A673 (cell line): ENCODE results near the gene ERBB2. TPM values are rescaled to one million over a fixed set of nuclear protein-coding genes. Genes with fewer than 3 reads are reported as not detected.

Source experiments
- BruUV-seq: library from RNA; stranded (reverse); fragments of 400-500 nt; replicated peaks from 2 replicates; lab custom pipeline; 2021; lab: Mats Ljungman, UMichigan
- CTCF ChIA-PET: fragments of 300-600 bp; sonication (Branson Sonifier 250); formaldehyde crosslinking; loops from one replicate; lab custom pipeline; 2022; ENCODE audit warnings: antibody characterized with exemption; lab: Charles Lee
- POLR2A ChIA-PET: fragments of 300-600 bp; sonication (Branson Sonifier 250); formaldehyde crosslinking; loops from one replicate; lab custom pipeline; 2022; ENCODE audit warnings: antibody characterized with exemption; ENCODE audit not compliant: low non-redundant PET; lab: Charles Lee
- DNase-seq: peaks from one replicate; pipeline ENCODE4 v3.0.0-alpha.2; 2015; ENCODE audit warnings: low spot score
- H3K27ac ChIP-seq: fragments of 200-600 bp; sonication (generic); 2 replicates; pipeline ENCODE4 v1.5.1; 2016; ENCODE audit warnings: mixed run types, low read depth, mild to moderate bottlenecking, mixed read lengths, antibody characterized with exemption, low read length; ENCODE audit not compliant: poor library complexity, severe bottlenecking
- H3K27me3 ChIP-seq: fragments of 200-600 bp; sonication (generic); replicated peaks from 2 replicates; pipeline ENCODE4 v1.6.1; 2017; ENCODE audit warnings: mixed run types, low read depth, mild to moderate bottlenecking, mixed read lengths, antibody characterized with exemption, low read length; ENCODE audit not compliant: insufficient read depth, poor library complexity
- H3K36me3 ChIP-seq: fragments of 200-600 bp; sonication (generic); 2 replicates; pipeline ENCODE4 v1.6.1; 2016; ENCODE audit warnings: mixed run types, mild to moderate bottlenecking, mixed read lengths, antibody characterized with exemption, low read length; ENCODE audit not compliant: insufficient read depth, poor library complexity, severe bottlenecking
- H3K4me1 ChIP-seq: fragments of 200-600 bp; sonication (generic); 2 replicates; pipeline ENCODE4 v1.6.1; 2017; ENCODE audit warnings: mixed run types, mild to moderate bottlenecking, mixed read lengths, antibody characterized with exemption, low read length; ENCODE audit not compliant: insufficient read depth, poor library complexity, severe bottlenecking
- H3K4me3 ChIP-seq: fragments of 200-600 bp; sonication (generic); 2 replicates; pipeline ENCODE4 v1.5.1; 2016; ENCODE audit warnings: low read depth, mixed run types, mild to moderate bottlenecking, mixed read lengths, low read length; ENCODE audit not compliant: poor library complexity, severe bottlenecking
- H3K9me3 ChIP-seq: fragments of 200-600 bp; sonication (generic); 2 replicates; pipeline ENCODE4 v1.6.1; 2016; ENCODE audit warnings: mixed run types, low read depth, mild to moderate bottlenecking, mixed read lengths, antibody characterized with exemption, low read length; ENCODE audit not compliant: poor library complexity, severe bottlenecking
- CTCF ChIP-seq: fragments of 300-800, 200-600 bp; sonication (generic); conservative IDR thresholded peaks from 2 replicates; pipeline ENCODE4 v1.5.1; 2017; ENCODE audit warnings: low read depth, mild to moderate bottlenecking, antibody characterized with exemption, low read length, moderate library complexity, mixed read lengths
- EZH2 ChIP-seq: fragments of 200-600 bp; sonication (generic); IDR thresholded peaks from 2 replicates; pipeline ENCODE4 v1.6.1; 2017; ENCODE audit warnings: borderline replicate concordance, low read depth, mild to moderate bottlenecking, mixed read lengths, antibody characterized with exemption, low read length; ENCODE audit not compliant: poor library complexity, severe bottlenecking
- intact Hi-C: fragments of 100-400 bp; cut with micrococcal nuclease; formaldehyde crosslinking; loops from one replicate; pipeline ENCODE4 v1.10.0; 2022; ENCODE audit not compliant: unreplicated experiment
- total RNA-seq: library from RNA; stranded (reverse); gene quantifications from 2 replicates; pipeline ENCODE4 v1.2.3, GENCODE V29; 2021

Gene ERBB2
- total RNA-seq, 1 experiment from 2014 or later = 11.1 TPM

- TF ChIP-seq CTCF = no peak
- TF ChIP-seq EZH2 = no peak
- no peaks in the 10 kb centered on the region for H3K36me3 ChIP-seq
- H3K9me3 ChIP-seq = no peaks in the 10 kb centered on the region
- H3K4me1 ChIP-seq = no peaks in the 10 kb centered on the region
- no peak overlapping the region for H3K4me3 ChIP-seq
- H3K27me3 ChIP-seq = no peaks in the 10 kb centered on the region
- no TSS peak for BruUV-seq
- DNase-seq = no peak
- ChIA-PET POLR2A (interaction anchor here (0.6 kb wide), 1 partner anchor 458 kb away, joined by 3 read pairs; no protein-coding TSS in a partner anchor), CTCF (no interaction called here)
- no peak overlapping the region for H3K27ac ChIP-seq
- intact Hi-C loops = no loop called here
These were observed 32.5 kb upstream of the ERBB2 start for GRCh38 chr17:39667262-39667944.

- POLR2A ChIA-PET = no interaction called here
- Histone ChIP-seq H3K36me3 (no peaks in the 10 kb centered on the region), H3K4me3 (peak within 1 kb of the TSS; percentile 23), H3K4me1 (no peaks in the 10 kb centered on the region), H3K9me3 (no peaks in the 10 kb centered on the region), H3K27ac (no peak within 1 kb of the TSS), H3K27me3 (no peaks in the 10 kb centered on the region)
- CTCF ChIA-PET = interaction anchor here (0.9 to 1.0 kb wide), 2 partner anchors 33 to 47 kb away, joined by 3 to 4 read pairs; no protein-coding TSS in a partner anchor
- peak; percentile 52 for DNase-seq
- BruUV-seq = no TSS peak
- intact Hi-C loops = no loop called here
- TF ChIP-seq CTCF (peak; percentile 62), EZH2 (no peak)
These were observed 31.6 kb upstream of the ERBB2 start, which contains the start of gene PNMT for GRCh38 chr17:39667945-39668924. PNMT (plus strand) TSS chr17:39668453; CDS start chr17:39668476, 23 bp downstream.

- no peaks in the 10 kb centered on the region for H3K36me3 ChIP-seq
- H3K4me1 ChIP-seq = no peaks in the 10 kb centered on the region
- ChIA-PET POLR2A (no interaction called here), CTCF (interaction anchor here (0.6 kb wide), 1 partner anchor 47 kb away, joined by 6 read pairs; no protein-coding TSS in a partner anchor)
- H3K27ac ChIP-seq = no peak overlapping the region
- DNase-seq = no peak
- no peaks in the 10 kb centered on the region for H3K27me3 ChIP-seq
- no peak for TF ChIP-seq EZH2
- TF ChIP-seq CTCF = no peak
- no TSS peak for BruUV-seq
- H3K9me3 ChIP-seq = no peaks in the 10 kb centered on the region
- intact Hi-C loops = no loop called here
- H3K4me3 ChIP-seq = no peak overlapping the region
These were observed 29.7 kb upstream of the ERBB2 start for GRCh38 chr17:39669897-39670735.
